Fibroblast of skin of right biceps (primary cell): Measurements from ENCODE around the gene SYT11.
"Not testable (repeated sequence)": the region's sequence is repeated elsewhere in the genome, so short reads cannot be mapped to it uniquely, and the experiment has no call there.

Experiments used
- DNase-seq: peaks from one replicate; pipeline ENCODE4 v3.0.0-alpha.2; 2013

The SYT11 gene

GRCh38 chr1:155859234-155859829, at the start of gene SYT11:
Gene SYT11 (plus strand): TSS chr1:155859567. CDS start chr1:155859762, 195 bp downstream.
- peak; percentile 97 for DNase-seq

GRCh38 chr1:155812878-155813277, 46.5 kb upstream of the SYT11 start:
- DNase-seq, result no peak

GRCh38 chr1:155813672-155814071, 45.7 kb upstream of the SYT11 start:
- no peak for DNase-seq

- no peak for DNase-seq
Observed at GRCh38 chr1:155816351-155816750, 43.0 kb upstream of the SYT11 start.

GRCh38 chr1:155827450-155827849, 31.9 kb upstream of the SYT11 start:
- no peak for DNase-seq

- DNase-seq, result no peak
Observed at GRCh38 chr1:155831279-155831976, 27.9 kb upstream of the SYT11 start.

GRCh38 chr1:155833665-155834295, 25.6 kb upstream of the SYT11 start:
- DNase-seq, result no peak

GRCh38 chr1:155834296-155834926, 25.0 kb upstream of the SYT11 start:
- DNase-seq, result peak; percentile 65

- DNase-seq, result not testable (repeated sequence)
Observed at GRCh38 chr1:155834927-155835399, 24.4 kb upstream of the SYT11 start.

- no peak for DNase-seq
Observed at GRCh38 chr1:155835548-155835947, 23.8 kb upstream of the SYT11 start.

- DNase-seq, result no peak
Observed at GRCh38 chr1:155840386-155840785, 19.0 kb upstream of the SYT11 start.

- DNase-seq, result no peak
Observed at GRCh38 chr1:155844860-155845421, 14.4 kb upstream of the SYT11 start.

GRCh38 chr1:155847823-155848529, 11.4 kb upstream of the SYT11 start:
- DNase-seq, result no peak

- DNase-seq, result no peak
Observed at GRCh38 chr1:155850345-155850744, 9.0 kb upstream of the SYT11 start.

- no peak for DNase-seq
Observed at GRCh38 chr1:155856257-155856974, 3.0 kb upstream of the SYT11 start.

- peak; percentile 92 for DNase-seq
Observed at GRCh38 chr1:155856975-155857930, 2.1 kb upstream of the SYT11 start, which contains the start of gene GON4L. Gene GON4L (minus strand): TSS chr1:155857214. CDS start chr1:155853780, 3,434 bp downstream.

- DNase-seq, result no peak
Observed at GRCh38 chr1:155858800-155859233, 550 bp upstream of the SYT11 start.

GRCh38 chr1:155859881-155860871, 809 bp downstream of the SYT11 start:
- peak; percentile 86 for DNase-seq

GRCh38 chr1:155860970-155861510, 1.7 kb downstream of the SYT11 start:
- DNase-seq, result peak; percentile 10
